NCI-H1694 (cell line): ENCODE data around the gene PCDHGA6.
"Not testable (repeated sequence)": the region's sequence is repeated elsewhere in the genome, so short reads cannot be mapped to it uniquely, and the experiment has no call there.

ENCODE experiments used
- DNase-seq: peaks from one replicate; lab custom pipeline; 2025; lab: John Stamatoyannopoulos, UW

Gene PCDHGA6

DNA sequence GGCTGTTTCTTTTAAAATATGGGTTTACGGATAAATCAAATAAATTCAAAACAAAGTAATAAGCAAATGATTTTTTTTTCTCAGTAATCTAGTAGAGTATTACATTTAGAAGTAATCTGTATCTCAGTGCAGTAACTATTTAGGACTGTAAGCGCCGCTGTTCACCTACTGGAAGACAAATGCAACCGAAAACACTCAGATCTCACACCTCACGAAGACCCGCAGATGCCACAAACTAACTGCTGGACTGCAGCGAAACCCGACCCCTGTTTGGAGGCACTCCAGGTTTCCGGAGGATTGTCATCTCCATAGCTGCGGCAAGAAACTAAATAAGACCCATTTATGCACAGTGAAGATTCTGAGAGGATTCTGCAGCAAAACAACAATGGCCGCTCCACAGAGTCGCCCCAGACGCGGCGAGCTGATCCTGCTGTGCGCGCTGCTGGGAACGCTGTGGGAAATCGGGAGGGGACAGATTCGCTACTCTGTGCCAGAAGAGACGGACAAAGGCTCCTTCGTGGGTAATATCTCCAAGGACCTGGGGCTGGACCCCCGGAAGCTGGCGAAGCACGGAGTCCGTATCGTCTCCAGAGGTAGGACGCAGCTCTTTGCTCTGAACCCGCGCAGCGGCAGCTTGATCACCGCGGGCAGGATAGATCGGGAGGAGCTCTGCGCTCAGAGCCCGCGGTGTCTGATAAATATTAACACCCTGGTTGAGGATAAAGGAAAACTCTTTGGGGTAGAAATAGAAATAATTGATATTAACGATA is 18.9 kb downstream of the PCDHGA6 start, which contains the start of gene PCDHGA8:
TSS of gene PCDHGA8 (plus strand) at position 205 of the 770 bp plus-strand sequence. CDS start at position 386, 181 bp downstream.
- DNase-seq, result no peak

DNA sequence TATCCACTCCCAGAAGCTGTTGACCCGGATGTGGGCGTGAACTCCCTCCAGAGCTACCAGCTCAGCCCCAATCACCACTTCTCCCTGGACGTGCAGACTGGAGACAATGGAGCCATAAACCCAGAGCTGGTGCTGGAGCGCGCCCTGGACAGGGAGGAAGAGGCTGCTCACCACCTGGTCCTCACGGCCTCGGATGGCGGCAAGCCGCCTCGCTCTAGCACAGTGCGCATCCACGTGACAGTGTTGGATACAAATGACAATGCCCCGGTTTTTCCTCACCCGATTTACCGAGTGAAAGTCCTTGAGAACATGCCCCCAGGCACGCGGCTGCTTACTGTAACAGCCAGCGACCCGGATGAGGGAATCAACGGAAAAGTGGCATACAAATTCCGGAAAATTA is 19.6 kb downstream of the PCDHGA6 start:
- no peak for DNase-seq

DNA sequence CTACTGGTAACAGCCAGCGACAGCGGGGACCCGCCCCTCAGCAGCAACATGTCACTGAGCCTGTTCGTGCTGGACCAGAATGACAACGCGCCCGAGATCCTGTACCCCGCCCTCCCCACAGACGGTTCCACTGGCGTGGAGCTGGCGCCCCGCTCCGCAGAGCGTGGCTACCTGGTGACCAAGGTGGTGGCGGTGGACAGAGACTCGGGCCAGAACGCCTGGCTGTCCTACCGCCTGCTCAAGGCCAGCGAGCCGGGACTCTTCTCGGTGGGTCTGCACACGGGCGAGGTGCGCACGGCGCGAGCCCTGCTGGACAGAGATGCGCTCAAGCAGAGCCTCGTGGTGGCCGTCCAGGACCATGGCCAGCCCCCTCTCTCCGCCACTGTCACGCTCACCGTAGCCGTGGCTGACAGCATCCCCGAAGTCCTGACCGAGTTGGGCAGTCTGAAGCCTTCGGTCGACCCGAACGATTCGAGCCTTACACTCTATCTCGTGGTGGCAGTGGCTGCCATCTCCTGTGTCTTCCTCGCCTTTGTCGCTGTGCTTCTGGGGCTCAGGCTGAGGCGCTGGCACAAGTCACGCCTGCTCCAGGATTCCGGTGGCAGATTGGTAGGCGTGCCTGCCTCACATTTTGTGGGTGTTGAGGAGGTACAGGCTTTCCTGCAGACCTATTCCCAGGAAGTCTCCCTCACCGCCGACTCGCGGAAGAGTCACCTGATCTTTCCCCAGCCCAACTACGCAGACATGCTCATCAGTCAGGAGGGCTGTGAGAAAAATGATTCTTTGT is 20.9 kb downstream of the PCDHGA6 start:
- not testable (repeated sequence) for DNase-seq

DNA sequence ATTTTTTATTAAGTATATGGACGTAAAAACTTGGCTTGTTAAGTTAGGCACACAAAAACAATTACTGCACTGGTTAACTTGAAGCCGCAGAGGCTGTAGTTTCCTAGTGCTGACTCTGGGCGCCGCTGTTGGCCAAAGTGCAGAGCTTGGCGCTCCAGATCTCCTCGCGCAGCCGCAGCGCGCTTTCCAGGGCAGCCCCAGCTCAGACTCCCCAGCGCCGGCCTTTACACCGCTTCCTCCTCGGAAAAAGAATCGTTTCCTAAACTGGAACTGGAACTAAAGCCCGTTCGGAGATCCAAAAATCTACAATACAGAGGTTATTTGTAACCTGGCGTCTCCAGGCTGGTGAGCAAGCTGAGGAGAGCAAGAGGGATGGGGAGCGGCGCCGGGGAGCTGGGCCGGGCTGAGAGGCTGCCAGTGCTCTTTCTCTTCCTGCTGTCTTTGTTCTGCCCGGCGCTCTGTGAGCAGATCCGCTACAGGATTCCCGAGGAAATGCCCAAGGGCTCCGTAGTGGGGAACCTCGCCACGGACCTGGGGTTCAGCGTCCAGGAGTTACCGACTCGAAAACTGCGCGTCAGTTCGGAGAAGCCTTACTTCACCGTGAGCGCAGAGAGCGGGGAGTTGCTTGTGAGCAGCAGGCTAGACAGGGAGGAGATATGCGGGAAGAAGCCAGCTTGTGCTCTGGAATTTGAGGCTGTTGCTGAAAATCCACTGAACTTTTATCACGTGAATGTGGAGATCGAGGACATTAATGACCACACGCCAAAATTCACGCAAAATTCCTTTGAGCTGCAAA is 24.3 kb downstream of the PCDHGA6 start, which contains the start of gene PCDHGB5:
TSS of gene PCDHGB5 (plus strand) at position 192 of the 796 bp plus-strand sequence. CDS start at position 373, 181 bp downstream.
- DNase-seq, result not testable (repeated sequence)

DNA sequence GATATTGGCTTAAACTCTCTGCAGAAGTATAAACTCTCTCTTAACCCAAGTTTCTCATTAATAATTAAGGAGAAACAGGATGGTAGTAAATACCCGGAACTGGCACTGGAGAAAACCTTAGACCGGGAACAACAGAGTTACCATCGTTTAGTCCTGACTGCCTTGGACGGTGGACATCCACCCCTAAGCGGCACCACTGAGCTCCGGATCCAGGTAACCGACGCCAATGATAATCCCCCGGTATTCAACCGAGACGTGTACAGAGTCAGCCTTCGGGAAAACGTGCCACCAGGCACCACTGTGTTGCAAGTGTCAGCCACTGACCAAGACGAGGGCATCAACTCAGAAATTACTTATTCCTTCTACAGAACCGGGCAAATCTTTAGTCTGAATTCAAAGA is 24.9 kb downstream of the PCDHGA6 start:
- no peak for DNase-seq

DNA sequence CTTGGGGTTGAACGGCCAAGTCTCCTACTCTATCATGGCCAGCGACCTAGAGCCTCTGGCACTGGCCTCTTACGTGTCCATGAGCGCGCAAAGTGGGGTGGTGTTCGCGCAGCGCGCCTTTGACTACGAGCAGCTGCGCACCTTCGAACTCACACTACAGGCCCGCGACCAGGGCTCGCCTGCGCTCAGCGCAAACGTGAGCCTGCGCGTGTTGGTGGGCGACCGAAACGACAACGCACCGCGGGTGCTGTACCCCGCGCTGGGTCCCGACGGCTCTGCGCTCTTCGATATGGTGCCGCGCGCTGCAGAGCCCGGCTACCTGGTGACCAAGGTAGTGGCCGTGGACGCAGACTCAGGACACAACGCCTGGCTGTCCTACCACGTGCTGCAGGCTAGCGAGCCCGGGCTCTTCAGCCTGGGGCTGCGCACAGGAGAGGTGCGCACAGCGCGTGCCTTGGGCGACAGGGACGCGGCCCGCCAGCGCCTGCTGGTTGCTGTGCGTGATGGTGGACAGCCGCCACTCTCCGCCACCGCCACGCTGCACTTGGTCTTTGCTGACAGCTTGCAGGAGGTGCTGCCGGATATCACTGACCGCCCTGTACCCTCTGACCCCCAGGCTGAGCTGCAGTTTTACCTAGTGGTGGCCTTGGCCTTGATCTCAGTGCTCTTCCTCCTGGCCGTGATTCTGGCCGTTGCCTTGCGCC is 26.0 kb downstream of the PCDHGA6 start:
- DNase-seq, result no peak

DNA sequence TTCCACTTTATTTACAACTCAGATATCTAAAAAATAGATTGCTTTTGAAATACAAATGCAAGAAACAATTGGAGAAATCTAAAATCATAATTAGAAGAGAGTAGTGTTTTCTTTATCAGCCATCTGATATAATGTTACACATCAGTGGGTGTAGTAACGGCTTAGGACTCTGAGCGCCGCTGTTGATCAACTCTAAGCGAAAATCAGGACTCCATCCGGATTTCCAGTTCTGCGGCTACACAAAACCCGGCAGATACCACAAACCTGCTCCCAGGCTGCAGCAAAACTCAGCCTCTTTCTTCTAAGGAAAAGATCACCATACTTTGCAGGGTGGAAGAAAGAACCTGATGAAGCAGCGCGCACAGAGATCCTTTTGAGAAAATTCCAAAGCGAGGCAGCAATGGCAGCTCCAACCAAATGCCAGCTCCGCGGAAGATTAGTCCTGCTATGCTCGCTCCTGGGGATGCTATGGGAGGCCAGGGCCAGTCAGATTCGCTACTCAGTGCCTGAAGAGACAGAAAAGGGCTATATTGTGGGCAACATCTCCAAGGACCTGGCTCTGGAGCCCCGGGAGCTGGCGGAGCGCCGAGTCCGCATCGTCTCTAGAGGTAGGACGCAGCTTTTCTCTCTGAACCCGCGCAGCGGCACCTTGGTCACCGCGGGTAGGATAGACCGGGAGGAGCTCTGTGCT is 29.0 kb downstream of the PCDHGA6 start, which contains the start of gene PCDHGA9:
TSS of gene PCDHGA9 (plus strand) at position 226 of the 691 bp plus-strand sequence. CDS start at position 401, 175 bp downstream.
- no peak for DNase-seq

DNA sequence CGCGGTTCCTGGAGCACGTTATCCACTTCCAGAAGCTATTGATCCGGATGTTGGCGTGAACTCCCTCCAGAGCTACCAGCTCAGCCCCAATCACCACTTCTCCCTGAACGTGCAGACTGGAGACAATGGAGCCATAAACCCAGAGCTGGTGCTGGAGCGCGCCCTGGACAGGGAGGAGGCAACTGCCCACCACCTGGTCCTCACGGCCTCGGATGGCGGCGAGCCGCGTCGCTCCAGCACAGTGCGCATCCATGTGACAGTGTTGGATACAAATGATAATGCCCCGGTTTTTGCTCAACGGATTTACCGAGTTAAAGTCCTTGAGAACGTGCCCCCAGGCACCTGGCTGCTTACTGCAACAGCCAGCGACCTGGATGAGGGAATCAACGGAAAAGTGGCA is 29.7 kb downstream of the PCDHGA6 start:
- DNase-seq, result no peak

DNA sequence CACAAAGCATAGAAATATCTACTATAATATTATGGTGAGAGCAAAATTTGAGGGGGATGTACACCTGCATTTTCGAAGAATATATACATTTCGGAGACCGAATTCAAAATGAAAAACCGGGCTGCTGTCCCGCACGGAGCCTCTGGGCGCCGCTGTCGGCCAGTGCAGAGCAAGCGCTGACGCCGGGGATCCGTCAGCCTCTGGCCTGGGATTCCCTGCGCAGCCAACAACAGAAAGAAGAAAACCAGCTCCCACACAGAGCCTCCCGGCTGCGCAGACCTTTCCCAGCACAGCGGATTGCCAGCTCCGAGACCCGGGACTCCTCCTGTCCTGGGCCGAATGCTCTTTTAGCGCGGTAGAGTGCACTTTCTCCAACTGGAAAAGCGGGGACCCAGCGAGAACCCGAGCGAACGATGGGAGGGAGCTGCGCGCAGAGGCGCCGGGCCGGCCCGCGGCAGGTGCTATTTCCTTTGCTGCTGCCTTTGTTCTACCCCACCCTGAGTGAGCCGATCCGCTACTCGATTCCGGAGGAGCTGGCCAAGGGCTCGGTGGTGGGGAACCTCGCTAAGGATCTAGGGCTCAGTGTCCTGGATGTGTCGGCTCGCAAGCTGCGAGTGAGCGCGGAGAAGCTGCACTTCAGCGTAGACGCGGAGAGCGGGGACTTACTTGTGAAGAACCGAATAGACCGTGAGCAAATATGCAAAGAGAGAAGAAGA is 34.3 kb downstream of the PCDHGA6 start, which contains the start of gene PCDHGB6:
TSS of gene PCDHGB6 (plus strand) at position 232 of the 716 bp plus-strand sequence. CDS start at position 414, 182 bp downstream.
- DNase-seq, result not testable (repeated sequence)

DNA sequence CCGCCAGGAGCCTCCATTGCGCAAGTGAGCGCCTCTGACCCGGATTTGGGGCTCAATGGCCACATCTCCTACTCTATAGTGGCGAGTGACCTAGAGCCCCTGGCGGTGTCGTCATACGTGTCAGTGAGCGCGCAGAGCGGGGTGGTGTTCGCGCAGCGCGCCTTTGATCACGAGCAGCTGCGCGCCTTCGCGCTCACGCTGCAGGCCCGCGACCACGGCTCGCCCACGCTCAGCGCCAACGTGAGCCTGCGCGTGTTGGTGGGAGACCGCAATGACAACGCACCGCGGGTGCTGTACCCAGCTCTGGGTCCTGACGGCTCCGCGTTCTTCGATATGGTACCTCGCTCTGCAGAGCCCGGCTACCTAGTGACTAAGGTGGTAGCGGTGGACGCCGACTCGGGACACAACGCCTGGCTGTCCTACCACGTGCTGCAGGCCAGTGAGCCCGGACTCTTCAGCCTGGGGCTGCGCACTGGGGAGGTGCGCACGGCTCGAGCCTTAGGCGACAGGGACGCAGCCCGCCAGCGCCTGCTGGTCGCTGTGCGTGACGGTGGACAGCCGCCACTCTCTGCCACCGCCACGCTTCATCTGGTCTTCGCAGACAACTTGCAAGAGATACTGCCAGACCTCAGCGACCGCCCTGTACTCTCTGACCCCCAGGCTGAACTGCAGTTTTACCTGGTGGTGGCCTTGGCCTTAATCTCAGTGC is 36.1 kb downstream of the PCDHGA6 start:
- DNase-seq, result no peak

DNA sequence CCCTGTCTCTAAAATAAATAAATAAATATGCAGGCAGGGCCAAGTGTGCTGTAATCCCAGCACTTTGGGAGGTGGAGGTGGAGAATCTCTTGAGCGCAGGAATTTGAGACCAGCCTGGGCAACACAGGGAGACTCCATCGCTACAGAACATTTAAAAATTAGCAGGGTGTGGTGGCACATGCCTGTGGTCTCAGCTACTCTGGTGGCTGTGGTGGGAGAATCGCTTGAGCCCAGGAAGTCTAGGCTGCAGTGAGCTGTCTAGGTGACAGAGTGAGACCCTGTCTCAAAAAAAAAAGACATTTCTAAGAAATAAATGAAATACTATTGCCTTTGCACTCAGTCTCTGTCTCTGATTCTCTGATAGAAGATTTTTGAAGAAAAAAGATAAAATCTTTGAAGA is 37.9 kb downstream of the PCDHGA6 start:
- DNase-seq, result no peak

DNA sequence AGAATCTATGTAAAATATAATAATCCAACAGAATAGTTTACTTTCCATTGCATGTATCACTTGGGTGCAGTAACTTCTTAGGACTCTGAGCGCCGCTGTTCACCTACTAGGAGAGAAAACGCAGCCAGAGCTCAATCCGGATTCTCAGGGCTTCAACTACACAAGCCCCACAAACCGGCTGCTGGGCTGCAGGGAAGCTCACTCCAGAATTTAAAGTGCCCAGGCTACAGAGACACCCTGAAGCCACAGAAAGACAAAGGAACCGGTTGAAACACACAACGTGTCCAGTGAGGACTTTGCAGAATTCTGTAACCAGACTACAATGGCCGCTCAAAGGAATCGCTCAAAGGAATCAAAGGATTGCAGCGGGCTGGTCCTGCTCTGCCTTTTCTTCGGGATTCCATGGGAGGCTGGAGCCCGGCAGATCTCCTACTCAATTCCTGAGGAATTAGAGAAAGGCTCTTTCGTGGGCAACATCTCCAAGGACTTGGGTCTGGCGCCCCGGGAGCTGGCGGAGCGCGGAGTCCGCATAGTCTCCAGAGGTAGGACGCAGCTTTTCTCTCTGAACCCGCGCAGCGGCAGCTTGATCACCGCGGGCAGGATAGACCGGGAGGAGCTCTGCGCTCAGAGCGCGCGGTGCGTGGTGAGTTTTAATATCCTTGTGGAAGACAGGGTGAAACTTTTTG is 39.3 kb downstream of the PCDHGA6 start, which contains the start of gene PCDHGA10:
TSS of gene PCDHGA10 (plus strand) at position 134 of the 686 bp plus-strand sequence. CDS start at position 323, 189 bp downstream.
- DNase-seq, result peak; percentile 33

DNA sequence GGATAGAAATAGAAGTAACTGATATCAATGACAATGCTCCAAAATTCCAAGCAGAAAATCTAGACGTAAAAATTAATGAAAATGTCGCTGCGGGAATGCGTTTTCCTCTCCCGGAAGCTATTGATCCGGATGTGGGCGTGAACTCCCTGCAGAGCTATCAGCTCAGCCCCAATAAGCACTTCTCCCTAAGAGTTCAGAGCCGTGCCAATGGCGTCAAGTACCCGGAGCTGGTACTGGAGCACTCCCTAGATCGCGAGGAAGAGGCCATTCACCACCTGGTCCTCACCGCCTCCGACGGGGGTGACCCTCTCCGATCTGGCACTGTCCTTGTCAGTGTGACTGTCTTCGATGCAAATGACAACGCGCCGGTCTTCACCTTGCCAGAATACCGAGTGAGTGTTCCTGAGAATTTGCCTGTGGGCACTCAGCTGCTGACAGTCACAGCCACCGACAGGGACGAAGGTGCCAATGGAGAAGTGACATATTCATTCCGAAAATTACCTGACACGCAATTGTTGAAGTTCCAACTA is 39.9 kb downstream of the PCDHGA6 start:
- DNase-seq, result no peak

DNA sequence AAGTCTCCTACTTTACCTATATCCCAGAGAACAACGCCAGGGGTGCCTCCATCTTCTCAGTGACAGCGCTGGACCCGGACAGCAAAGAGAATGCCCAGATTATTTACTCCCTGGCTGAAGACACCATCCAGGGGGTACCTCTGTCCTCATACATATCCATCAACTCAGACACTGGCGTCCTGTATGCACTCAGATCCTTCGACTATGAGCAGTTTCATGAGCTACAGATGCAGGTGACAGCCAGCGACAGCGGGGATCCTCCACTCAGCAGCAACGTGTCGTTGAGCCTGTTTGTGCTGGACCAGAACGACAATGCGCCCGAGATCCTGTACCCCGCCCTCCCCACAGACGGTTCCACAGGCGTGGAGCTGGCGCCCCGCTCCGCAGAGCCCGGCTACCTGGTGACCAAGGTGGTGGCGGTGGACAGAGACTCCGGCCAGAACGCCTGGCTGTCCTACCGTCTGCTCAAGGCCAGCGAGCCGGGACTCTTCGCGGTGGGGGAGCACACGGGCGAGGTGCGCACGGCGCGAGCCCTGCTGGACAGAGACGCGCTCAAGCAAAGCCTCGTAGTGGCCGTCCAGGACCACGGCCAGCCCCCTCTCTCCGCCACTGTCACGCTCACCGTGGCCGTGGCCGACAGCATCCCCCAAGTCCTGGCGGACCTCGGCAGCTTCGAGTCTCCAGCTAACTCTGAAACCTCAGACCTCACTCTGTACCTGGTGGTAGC is 41.0 kb downstream of the PCDHGA6 start:
- DNase-seq, result not testable (repeated sequence)

DNA sequence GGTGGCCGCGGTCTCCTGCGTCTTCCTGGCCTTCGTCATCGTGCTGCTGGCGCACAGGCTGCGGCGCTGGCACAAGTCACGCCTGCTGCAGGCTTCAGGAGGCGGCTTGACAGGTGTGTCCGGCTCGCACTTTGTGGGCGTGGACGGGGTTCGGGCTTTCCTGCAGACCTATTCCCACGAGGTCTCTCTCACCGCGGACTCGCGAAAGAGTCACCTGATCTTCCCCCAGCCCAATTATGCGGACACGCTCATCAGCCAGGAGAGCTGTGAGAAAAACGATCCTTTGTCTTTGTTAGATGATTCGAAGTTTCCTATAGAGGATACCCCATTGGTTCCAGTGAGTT is 41.6 kb downstream of the PCDHGA6 start:
- not testable (repeated sequence) for DNase-seq

DNA sequence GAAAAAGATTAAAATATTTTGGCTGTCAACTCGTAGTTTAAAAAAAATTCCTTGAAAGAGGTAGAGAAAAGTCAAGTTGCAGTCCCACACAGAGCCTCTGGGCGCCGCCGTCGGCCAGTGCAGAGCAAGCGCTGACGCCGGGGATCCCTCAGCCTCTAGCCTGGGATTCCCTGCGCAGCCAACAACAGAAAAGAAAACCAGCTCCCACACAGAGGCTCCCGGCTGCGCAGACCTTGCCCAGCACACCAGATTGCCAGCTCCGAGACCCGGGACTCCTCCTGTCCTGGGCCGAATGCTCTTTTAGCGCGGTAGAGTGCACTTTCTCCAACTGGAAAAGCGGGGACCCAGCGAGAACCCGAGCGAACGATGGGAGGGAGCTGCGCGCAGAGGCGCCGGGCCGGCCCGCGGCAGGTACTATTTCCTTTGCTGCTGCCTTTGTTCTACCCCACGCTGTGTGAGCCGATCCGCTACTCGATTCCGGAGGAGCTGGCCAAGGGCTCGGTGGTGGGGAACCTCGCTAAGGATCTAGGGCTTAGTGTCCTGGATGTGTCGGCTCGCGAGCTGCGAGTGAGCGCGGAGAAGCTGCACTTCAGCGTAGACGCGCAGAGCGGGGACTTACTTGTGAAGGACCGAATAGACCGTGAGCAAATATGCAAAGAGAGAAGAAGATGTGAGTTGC is 43.9 kb downstream of the PCDHGA6 start, which contains the start of gene PCDHGB7:
TSS of gene PCDHGB7 (plus strand) at position 184 of the 679 bp plus-strand sequence. CDS start at position 367, 183 bp downstream.
- not testable (repeated sequence) for DNase-seq
